Stimulated activated CD8-positive, alpha-beta memory T cell treated with anti-CD3 and anti-CD28 coated beads, Interleukin-7, amount 100 ng/mL, for 48 hours (primary cell): ENCODE data around the gene CCN5.

Experiments used
- DNase-seq, 2 donors: peaks; one replicate each; pipeline ENCODE4 v3.0.0-alpha.2; 2020; ENCODE audit warnings: low read depth in 1 of 2; ENCODE audit errors: extremely low read depth in 1 of 2

The CCN5 gene

DNA sequence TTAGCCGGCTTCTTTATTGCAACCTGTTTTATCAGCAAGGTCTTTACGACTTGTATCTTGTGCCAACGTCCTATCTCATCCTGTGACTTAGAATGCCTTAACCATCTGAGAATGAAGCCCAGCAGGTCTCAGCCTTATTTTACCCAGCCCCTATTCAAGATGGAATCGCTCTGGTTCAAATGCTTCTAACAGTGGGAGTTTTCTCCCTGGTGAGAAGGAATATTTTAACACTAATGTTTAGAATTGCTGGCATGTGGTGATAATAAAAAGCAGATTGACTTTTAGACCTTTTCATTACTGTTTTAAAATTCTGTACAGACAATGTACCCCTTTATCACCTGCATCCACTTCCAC is 20.6 kb downstream of the CCN5 start:
- no peak for DNase-seq

DNA sequence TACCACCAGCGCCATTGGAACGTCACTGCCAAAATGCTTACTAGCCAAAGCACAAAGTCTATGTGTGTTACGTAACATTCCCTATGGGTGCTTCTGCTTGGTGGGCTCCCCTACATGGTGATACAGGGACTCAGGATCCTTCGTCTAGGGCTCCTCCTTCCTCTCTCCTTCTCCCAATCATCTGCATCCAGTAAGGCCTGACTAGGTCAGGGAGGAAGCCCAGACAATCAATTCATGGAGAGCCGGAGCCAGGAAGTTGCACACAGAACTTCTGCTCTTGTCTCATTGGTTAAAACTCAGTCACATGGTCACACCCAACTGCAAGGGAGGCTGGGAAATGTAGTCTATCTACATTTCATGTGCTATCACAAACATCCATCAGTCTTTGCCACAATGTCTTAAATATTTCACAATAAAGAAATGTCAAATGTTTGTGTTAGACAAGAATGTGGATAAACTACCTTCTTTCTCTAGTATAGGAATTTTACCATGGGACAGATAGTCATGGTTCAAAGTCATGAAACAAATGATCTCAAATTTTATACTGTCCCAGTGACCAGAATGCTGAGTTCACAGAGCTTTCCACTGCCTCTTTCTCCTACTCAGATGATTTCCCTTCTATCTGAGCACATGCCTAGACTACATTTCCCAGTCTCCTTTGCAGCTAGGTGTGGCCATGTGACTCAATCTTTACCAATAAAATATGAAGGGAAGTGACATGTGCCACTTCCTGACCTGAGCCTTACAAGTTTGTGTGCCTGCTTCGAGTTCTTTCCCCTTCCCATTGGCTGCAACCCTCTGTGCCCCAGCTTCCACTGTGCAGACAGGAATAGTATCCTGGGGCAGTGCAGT is 21.2 kb downstream of the CCN5 start:
- DNase-seq = no peak

DNA sequence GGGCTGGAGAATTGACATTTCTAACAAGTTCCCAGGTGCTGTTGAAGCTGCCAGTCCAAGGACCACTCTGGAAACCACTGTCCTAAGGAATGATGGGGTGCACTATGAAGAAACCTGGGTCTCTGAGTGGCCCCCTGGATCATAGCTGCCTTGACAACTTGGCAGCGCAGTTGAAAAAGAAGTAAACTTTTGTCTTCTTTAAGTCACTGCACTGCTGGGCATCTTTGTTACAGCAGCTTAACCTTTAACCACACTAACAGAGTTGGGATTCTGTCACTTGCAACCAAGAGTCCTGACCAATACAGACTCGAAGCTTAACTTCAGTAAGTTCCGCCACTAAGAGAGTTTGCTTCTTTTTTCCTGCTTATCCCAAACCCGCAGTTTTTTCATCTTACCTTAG is 21.9 kb downstream of the CCN5 start:
- DNase-seq = no peak

DNA sequence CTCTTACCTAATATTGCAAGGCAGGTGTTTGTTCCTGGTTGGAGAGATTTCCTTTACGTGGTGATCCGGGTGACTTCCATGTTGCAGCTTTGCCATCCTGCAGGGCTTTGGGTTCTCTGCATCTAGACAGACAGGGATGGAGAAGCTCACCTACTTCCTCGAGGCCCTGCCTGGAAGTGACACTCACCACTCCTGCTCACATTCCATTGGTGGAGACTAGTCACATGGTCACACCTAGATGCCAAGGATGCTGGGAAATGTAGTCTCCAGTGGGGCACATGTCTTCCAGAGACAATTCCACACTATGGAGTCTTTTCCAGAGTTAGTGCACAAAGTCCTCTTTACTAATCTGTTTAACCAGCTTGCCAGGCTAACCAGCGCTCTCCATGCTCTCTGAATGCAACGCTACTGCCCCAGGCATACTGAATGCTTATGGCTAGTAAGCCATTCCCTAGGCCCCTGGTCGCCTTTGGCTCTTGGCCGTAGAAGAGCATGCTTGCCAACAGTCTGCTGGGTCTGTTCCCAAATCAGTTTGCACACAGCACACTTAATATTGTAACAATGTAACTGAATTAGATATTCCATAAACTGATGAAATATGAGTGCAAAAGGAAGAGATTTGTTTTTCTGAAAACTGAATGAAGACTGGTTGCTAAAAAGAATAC is 23.8 kb downstream of the CCN5 start:
- DNase-seq = peak in 1 of 2 donors; percentile 35

DNA sequence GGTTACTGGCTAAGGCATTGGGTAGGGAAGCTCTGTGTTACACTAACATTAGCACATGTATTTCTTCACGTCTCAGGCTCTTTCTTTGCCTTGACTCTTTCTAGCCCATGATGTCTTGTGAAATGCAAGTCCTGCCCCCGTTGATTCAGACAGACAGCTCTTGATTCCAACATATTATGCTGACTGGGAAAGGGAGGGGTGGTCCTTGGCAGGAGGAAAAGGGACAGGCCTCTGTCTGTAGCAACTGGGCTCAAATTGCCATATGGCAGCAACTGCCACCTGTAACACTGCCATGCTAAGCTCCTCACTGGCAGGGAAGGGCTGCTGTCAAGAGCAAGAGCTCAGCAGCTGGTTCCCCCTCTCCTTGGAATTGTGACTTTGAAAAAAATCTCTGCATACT is 24.8 kb downstream of the CCN5 start:
- DNase-seq = no peak

DNA sequence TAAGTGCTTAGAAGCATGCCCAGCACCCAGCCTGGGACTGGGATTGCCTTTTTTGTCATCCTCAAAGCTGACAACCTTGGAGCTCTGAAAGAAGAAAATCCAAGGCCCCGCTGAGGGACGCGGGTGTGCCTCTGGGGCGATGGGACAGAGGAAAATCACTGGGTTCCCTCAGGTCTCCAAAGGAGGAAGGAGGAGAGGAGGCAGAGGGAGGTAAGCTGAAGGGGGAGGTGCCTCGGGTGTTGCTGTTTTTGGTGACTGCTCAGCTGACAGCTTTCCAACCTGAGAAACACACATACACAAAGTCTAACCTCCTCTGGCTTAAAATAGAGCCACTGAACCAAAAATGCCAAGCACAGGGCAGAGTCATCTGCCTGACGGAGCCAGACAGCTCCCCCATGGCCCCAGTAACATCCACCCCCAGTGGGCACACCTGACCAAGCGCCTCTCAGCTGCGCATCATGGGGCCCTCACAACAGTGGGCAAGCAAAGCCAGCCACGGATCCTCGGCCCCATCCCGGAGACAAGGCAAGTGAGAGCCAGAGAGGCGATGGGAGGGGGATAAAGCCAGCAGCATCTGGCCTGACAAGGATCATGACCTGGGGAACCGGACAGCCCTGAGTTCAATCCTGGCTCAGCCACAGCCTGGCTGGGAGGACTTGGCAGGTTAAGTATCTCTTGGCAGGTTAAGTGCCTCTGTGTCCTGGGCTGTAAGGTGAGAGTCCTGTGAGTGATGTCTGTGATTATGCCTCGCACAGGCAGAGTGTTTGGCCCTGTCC is 27.3 kb downstream of the CCN5 start:
- no peak for DNase-seq

DNA sequence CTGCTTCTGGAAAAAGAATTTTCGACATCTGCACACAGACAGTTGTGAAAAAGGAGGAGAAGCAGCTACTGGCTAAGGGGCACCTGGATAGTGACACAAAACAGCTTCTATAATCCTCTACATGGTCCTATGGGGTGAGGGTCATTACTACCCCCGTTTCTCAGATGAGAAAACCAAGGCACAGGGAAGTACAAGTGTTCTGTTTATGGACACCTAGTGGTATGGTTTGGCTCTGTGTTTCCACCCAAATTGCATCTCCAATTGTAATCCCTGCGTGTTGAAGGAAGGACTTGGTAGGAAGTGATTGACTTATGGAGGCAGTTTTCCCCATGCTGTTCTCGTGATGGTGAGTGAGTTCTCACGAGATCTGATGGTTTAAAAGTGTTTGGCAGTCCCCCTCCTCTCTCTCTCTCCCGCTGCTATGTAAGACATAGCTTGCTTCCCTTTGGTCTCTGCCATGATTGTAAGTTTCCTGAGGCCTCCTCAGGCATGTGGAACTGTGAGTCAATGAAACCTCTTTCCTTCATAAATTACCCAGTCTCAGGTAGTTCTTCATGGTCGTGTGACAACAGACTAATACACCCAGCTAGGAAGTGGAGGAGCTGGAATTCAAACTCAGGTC is 28.0 kb downstream of the CCN5 start:
- no peak for DNase-seq

DNA sequence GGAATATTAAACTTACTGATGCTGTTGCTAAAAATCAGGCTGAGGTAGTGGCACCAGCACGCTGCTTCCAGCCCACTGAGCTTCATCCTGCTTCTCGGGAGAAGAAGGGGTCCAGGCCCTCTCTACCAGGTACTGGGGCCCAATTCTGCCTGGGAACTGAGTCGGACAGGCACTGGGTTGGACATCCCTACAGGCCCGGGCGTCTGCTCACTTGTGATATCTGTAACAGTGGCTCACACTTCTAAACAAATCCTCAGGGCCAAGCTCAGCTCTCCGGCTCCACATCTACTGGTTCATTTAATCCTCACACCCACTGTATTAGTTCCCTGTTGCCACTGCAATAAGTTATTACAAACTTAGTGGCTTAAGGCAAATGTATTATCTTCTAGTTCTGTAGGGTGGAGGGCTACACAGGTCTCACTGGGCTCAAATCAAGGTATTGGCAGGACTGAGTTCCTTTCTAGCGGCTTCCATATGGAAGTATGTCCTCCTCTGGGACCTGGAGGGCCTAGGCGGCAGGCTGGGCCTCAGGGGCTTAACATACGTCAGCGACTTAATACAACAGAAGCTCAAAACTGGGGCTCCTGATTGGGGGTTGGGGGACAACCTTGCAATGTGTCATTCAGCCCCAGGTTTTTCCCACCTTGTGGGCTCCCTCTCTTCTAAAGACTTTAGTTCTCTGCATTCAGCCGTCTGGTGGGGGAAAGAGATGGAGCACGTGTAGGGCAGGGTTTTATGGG is 28.9 kb downstream of the CCN5 start:
- DNase-seq = no peak

DNA sequence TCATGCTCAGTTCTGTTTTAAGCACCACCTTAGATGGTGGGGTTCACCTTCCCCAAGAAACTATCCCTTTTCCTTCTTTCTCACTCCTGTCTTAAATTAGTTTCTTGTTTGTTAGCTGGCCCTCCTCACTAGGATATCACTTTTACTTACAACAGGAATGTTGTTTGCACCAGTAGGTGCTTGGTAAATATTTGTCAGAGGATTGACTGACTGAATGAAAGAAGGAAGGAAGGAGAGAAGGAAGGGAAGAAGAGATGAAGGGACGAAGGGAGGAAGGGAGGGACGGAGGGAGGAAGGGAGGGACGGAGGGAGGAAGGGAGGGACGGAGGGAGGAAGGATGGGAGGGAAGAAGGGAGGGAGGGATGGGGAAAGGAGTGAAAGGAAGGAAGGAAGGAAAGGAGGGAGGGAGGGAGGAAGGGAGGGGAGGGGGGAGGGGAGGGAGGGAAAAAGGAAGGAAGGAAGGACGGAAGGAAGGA is 30.0 kb downstream of the CCN5 start:
- DNase-seq = no peak

DNA sequence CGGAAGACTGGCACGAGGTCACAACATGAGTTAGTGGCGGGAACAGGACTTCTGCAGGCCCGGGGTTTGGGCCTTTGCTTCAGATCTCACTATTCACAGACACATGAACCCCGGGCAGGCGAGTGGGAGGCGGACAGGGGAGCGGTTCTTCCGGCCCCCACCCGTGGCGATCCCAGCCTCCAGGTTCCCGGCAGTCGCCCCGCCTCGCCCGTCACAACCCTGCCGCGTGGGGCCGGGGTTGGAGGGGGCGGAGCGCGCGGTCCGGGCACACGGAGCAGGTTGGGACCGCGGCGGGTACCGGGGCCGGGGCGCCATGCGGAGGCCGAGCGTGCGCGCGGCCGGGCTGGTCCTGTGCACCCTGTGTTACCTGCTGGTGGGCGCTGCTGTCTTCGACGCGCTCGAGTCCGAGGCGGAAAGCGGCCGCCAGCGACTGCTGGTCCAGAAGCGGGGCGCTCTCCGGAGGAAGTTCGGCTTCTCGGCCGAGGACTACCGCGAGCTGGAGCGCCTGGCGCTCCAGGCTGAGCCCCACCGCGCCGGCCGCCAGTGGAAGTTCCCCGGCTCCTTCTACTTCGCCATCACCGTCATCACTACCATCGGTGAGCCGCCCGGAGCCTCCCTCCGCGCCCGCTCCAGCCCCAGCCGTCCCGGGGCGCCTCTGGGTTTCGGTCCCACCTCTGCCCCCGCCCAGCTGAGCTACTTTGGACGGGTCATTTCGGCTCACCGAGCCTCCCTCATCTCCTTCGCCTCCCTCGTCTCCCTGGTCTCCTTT is 30.6 kb downstream of the CCN5 start, which contains the start of gene KCNK15:
TSS of gene KCNK15 (plus strand) at position 268 of the 769 bp plus-strand sequence. CDS start at position 314, 46 bp downstream.
- DNase-seq = peak in 1 of 2 donors; percentile 20

DNA sequence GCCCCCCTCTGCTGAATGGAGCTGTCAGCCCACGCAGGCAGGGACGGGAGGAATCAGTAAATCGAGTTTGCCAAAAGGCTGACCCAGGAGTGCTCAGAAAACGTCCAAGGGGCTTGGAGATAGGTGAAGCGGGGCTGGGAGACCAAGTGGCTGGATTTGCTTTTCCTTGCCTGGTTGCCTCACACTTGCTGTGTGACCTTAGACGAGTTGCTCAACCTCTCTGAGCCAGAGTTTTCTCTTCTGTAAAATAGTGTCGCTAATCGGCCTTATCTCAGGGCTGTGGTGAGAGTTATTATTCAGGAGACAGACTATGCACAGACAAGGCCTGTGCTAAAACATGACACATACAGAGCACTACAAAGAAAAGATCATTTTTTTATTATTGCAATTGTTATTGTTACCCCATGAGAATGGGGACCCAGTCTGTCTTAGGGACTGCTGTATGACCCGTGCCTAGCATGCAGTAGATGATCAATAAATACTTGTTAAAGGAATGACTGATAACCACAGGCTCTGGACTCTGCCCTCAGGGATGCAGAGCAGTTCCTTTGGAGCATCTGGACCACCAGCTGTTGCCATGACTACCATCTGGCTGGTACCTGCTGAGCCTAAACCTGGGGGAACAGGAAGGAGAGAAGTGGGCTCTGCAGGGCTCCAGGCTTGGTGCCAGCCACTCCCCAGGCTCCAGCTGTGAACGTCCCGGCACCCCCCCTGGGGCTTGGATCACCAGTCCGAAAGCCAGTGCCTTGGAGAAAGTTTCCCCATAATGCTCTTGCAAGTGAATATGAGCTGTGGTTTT is 31.4 kb downstream of the CCN5 start:
- DNase-seq = no peak

DNA sequence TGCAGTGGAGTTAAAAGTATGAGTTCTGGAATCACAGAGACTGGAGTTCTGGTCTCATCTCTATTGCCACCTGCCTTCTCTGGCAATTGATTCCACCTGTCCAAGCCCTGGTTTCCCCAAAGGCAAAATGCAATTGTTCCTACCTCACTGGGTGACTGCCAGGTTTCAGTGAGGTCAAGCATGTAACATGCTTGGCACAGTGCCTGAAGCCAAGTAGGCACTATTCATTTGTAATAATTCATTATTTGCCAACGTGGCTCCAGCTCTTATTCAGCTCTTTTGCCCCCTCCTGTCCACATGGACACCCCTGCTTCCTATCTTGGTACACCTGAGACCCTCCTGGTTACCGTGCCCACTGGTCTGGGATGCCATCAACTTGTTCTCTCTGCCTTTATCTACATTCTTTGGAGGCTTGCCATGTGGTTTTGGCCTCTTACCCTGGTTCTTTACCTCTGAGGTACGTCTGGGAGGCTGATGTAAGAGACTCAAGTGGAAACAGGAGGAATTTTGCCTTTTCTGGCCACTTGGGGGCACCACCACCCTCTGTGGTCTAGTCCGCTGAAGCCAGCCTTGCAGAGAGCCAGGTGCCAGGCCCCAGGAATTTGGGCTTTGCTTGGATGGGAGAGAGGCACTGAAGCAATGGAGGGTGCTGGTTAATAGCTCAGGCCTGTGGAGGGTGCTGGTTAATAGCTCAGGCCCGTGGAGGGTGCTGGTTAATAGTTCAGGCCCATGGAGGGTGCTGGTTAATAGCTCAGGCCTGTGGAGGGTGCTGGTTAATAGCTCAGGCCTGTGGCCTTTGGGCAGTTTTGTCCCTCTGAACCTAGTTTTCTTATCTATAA is 32.2 kb downstream of the CCN5 start:
- peak; percentile 30 to 52 for DNase-seq

DNA sequence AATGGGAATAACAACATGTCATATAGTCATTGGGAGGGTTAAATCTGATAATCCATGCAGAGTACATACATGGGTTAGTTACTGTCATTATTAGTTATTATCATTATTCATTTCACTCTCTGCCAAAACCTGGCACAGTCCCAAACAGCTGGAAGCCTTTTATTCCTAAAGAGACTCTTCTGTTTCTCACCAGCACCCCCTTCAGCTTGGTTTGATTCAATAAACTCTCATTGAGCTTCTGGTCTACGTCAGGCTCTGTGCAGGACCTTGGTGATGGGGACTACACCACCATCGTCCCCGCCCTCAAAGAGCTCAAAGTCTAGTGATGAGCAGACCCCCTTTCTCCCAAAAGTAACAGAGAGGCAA is 32.8 kb downstream of the CCN5 start:
- no peak for DNase-seq

DNA sequence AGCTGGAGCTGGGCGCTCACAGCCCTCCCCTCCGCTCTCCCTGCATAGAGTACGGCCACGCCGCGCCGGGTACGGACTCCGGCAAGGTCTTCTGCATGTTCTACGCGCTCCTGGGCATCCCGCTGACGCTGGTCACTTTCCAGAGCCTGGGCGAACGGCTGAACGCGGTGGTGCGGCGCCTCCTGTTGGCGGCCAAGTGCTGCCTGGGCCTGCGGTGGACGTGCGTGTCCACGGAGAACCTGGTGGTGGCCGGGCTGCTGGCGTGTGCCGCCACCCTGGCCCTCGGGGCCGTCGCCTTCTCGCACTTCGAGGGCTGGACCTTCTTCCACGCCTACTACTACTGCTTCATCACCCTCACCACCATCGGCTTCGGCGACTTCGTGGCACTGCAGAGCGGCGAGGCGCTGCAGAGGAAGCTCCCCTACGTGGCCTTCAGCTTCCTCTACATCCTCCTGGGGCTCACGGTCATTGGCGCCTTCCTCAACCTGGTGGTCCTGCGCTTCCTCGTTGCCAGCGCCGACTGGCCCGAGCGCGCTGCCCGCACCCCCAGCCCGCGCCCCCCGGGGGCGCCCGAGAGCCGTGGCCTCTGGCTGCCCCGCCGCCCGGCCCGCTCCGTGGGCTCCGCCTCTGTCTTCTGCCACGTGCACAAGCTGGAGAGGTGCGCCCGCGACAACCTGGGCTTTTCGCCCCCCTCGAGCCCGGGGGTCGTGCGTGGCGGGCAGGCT is 35.1 kb downstream of the CCN5 start:
- DNase-seq = no peak

DNA sequence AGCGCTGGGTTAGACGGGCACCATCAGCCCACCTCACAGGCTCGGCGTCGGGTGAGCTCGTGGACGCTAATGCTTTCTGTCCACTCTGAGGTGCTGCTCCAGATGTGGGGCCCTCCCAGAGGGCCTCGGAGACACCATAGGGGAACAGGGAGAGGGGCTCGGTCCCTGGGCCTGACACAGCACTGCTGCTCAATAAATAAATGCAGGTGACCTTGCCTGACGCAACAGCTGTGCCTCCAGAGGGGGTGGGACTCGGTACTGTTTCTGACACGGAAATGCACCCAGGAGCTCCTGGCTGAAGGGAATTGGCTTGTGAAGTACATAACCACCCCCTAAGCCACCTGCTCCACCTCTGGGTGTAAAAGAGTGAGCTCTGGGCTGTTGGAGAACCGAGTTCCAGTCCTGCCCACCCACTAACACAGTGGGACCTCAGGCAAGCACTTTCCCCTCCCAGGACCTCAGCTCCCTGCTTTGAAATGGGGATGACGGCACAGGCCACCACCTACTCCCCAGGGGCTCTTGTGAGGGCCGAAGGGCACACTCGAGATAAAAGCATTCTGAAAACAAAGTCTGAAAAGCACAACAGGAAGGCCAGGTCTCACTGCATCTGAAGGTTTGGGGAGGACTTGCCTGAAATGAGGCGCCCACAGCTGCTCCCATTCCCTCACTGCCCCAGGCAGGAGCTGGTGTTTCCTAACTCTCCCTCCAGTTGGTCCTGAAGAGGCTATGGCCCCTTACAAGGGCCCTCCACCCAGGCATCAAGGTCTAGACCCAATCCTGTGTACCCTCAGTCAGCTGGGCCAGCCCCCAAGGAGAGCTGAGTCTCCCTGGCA is 37.1 kb downstream of the CCN5 start:
- DNase-seq = no peak

DNA sequence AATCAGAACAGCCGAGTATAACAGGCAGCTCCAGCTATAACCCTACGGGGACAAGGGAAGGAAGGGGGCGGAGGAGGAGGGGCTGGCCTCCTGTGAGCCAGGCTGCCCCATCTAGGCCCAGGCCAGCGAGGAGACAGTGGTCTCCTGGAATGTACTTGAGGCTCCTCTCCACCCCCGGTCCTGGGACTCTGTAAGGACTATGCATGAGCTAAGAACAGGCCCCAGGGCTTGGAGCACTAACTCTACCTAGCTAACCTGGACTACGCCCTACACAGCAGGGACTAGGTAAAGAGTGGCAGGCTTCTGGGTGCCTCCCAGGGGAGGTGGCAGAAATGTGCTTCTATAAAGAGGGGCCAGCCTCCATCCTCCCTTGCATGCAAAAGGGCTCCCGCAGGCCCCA is 39.4 kb downstream of the CCN5 start:
- no peak for DNase-seq
